Stomach (tissue), 9 donors: ENCODE data around the gene TMEM207. TPM values are rescaled to one million over a fixed set of nuclear protein-coding genes. Genes with fewer than 3 reads are reported as not detected.

Experiments used
- DNase-seq, 2 donors: peaks; one replicate each; pipeline versions ENCODE4 v3.0.0 to v3.0.0-alpha.2; 2013 to 2019
- H3K27ac ChIP-seq, 5 donors: fragments of 200-600 bp in 4 of 5; sonication (generic) in 4 of 5; one replicate each; pipeline ENCODE4 v1.5.1; 2013 to 2019; ENCODE audit warnings: mild to moderate bottlenecking in 1 of 5, moderate library complexity in 1 of 5
- H3K27me3 ChIP-seq, 3 donors: fragments of 200-600 bp; sonication (generic); one replicate each; pipeline ENCODE4 v1.5.1; 2017 to 2019; ENCODE audit warnings: mixed run types in 1 of 3
- H3K36me3 ChIP-seq, 4 donors: fragments of 200-600 bp; sonication (generic); 1 replicate in 3 of 4; 2 replicates in 1 of 4; pipeline ENCODE4 v1.5.1; 2016 to 2019
- H3K4me1 ChIP-seq, 4 donors: fragments of 200-600 bp; sonication (generic); one replicate each; pipeline ENCODE4 v1.5.1; 2016 to 2019
- H3K4me3 ChIP-seq, 4 donors: fragments of 200-600 bp; sonication (generic) in 3 of 4; one replicate each; pipeline ENCODE4 v1.5.1; 2016 to 2019; ENCODE audit warnings: mild to moderate bottlenecking in 1 of 4
- H3K9me3 ChIP-seq, 4 donors: fragments of 200-600 bp; sonication (generic); one replicate each; pipeline ENCODE4 v1.5.1; 2016 to 2019
- CTCF ChIP-seq, 7 experiments: fragments of 450-650 bp in 4 of 7; fragments of 200-600 bp in 3 of 7; sonication (generic) in 3 of 7; IDR thresholded peaks; one replicate each; pipeline ENCODE4 v1.5.1; 2016 to 2019; ENCODE audit warnings: antibody characterized with exemption in 7 of 7, control low read depth in 2 of 7, mild to moderate bottlenecking in 1 of 7
- EP300 ChIP-seq: sonication (generic); formaldehyde crosslinking; IDR thresholded peaks from one replicate; pipeline ENCODE4 v1.6.1; 2017; ENCODE audit warnings: antibody characterized with exemption
- POLR2A ChIP-seq, 4 donors: fragments of 450-650 bp; IDR thresholded peaks; one replicate each; pipeline ENCODE4 v1.6.1; 2016; ENCODE audit warnings: antibody characterized with exemption in 4 of 4, control low read depth in 2 of 4, mild to moderate bottlenecking in 1 of 4, moderate library complexity in 1 of 4
- POLR2AphosphoS5 ChIP-seq, 3 donors: sonication (generic); formaldehyde crosslinking; IDR thresholded peaks; one replicate each; pipeline ENCODE4 v1.6.1; 2016; ENCODE audit warnings: antibody characterized with exemption in 3 of 3
- WGBS, 5 donors: extraction: QIAGEN DNeasy Blood & Tissue Kit in 3 of 5; methylation state at CpG; one replicate each; pipeline versions ENCODE4 v1.1.5 to v1.1.7; 2013 to 2018; 5-methylcytosine and 5-hydroxymethylcytosine counted together
- intact Hi-C: fragments of 100-400 bp; cut with DNase I; formaldehyde crosslinking; loops from one replicate; pipeline ENCODE4 v1.15.1; 2023; ENCODE audit warnings: low total_unique reads
- polyA plus RNA-seq, 3 donors: library from polyadenylated mRNA; stranded (reverse); fragments of 200-250 nt; gene quantifications; one replicate each; pipeline ENCODE4 v1.2.3, GENCODE V29; 2013
- total RNA-seq, 5 donors: library from RNA; depleted of rRNA; stranded (reverse); fragments of >200 nt; gene quantifications; one replicate each; pipeline versions ENCODE4 v1.1.0 to v1.2.3, GENCODE V29; 2014 to 2016
- donor health status: healthy with polysubstance abuse.
- donor health status: Bipolar disorder and iron deficiency.
- donor health status: healthy.

Gene TMEM207
- total and polyA plus RNA-seq, 8 donors: not detected

GRCh38 chr3:190435618-190436017 is 14.1 kb downstream of the TMEM207 start:
- H3K9me3 ChIP-seq: no peaks in the 10 kb centered on the region
- 55 to 66% (median 64%) methylated on average over 3 of the region's 3 CpGs for WGBS, 5 donors
- intact Hi-C loops: no loop called here
- H3K27me3 ChIP-seq: no peaks in the 10 kb centered on the region
- no peak for TF ChIP-seq POLR2AphosphoS5 (IDR thresholded peaks at IDR 0.05)
- no peak for TF ChIP-seq POLR2A (IDR thresholded peaks at IDR 0.05)
- no peak for TF ChIP-seq CTCF (IDR thresholded peaks at IDR 0.05)
- no peak for TF ChIP-seq EP300
- H3K36me3 ChIP-seq: no peaks in the 10 kb centered on the region
- H3K27ac ChIP-seq: no peak overlapping the region
- DNase-seq: no peak
- no peaks in the 10 kb centered on the region for H3K4me1 ChIP-seq
- no peak overlapping the region for H3K4me3 ChIP-seq

DNA sequence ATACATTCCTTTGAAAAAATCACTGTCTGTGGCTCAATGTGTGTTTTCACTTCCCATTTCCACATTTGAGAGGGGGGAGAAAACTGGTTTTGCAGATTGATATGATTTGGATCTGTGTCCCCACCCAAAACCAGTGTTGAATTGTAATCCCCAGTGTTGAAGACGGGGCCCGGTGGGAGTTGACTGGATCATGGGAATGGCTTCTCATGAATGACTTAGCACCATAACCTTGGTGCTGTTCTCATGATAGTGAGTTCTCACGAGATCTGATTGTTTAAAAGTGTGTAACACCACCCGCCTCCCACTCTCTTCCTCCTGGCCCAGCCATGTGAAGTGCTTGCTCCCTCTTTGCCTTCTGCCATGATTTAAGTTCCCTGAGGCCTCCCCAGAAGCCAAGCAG is 16.1 kb downstream of the TMEM207 start:
- Histone ChIP-seq H3K9me3 (no peaks in the 10 kb centered on the region), H3K36me3 (no peaks in the 10 kb centered on the region), H3K27me3 (no peaks in the 10 kb centered on the region), H3K4me1 (no peaks in the 10 kb centered on the region), H3K4me3 (no peak overlapping the region), H3K27ac (no peak overlapping the region)
- 82 to 93% (median 88%) methylated on average over 4 of the region's 4 CpGs for WGBS, 5 donors
- no peak for DNase-seq
- TF ChIP-seq POLR2AphosphoS5 (IDR thresholded peaks at IDR 0.05) (no peak), POLR2A (IDR thresholded peaks at IDR 0.05) (no peak), EP300 (no peak), CTCF (IDR thresholded peaks at IDR 0.05) (no peak)
- intact Hi-C loops: no loop called here

- TF ChIP-seq EP300 (no peak), CTCF (IDR thresholded peaks at IDR 0.05) (no peak), POLR2A (IDR thresholded peaks at IDR 0.05) (no peak), POLR2AphosphoS5 (IDR thresholded peaks at IDR 0.05) (no peak)
- intact Hi-C loops: no loop called here
- Histone ChIP-seq H3K27me3 (no peaks in the 10 kb centered on the region), H3K9me3 (no peaks in the 10 kb centered on the region), H3K27ac (no peak overlapping the region), H3K36me3 (no peaks in the 10 kb centered on the region), H3K4me1 (no peaks in the 10 kb centered on the region), H3K4me3 (no peak overlapping the region)
- DNase-seq: no peak
Measured at GRCh38 chr3:190432216-190432615, 17.5 kb downstream of the TMEM207 start.

DNA sequence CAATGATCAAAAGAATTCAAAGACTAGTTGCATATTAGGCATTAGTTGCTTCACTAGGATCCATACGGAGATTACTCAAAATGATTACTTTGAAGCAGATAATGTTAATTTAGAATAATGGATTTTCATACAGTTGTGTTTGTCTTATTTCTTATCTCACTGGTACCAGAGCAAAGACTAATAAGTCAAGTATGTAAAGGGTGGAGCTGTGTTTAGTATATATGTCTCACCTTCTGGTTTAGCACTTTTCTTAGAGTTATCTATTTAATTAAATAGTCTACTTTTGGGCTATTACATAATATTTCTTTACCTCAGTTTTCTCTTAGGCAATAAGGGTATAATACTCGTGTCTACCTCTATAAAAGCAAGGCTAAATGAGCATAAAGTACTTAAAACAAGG is 18.8 kb downstream of the TMEM207 start:
- Histone ChIP-seq H3K36me3 (no peaks in the 10 kb centered on the region), H3K4me3 (no peak overlapping the region), H3K27ac (no peak overlapping the region), H3K27me3 (no peaks in the 10 kb centered on the region), H3K4me1 (no peaks in the 10 kb centered on the region), H3K9me3 (no peaks in the 10 kb centered on the region)
- WGBS, 5 donors: 29 to 68% (median 47%) methylated on average over 2 of the region's 2 CpGs
- intact Hi-C loops: no loop called here
- TF ChIP-seq POLR2A (IDR thresholded peaks at IDR 0.05) (no peak), EP300 (no peak), CTCF (IDR thresholded peaks at IDR 0.05) (no peak), POLR2AphosphoS5 (IDR thresholded peaks at IDR 0.05) (no peak)
- no peak for DNase-seq

GRCh38 chr3:190429681-190430080 is 20.0 kb downstream of the TMEM207 start:
- H3K27ac ChIP-seq: no peak overlapping the region
- 83 to 97% (median 92%) methylated on average over 2 of the region's 2 CpGs for WGBS, 5 donors
- intact Hi-C loops: no loop called here
- DNase-seq: no peak
- no peaks in the 10 kb centered on the region for H3K36me3 ChIP-seq
- no peak overlapping the region for H3K4me3 ChIP-seq
- no peaks in the 10 kb centered on the region for H3K27me3 ChIP-seq
- TF ChIP-seq POLR2A (IDR thresholded peaks at IDR 0.05) (no peak), EP300 (no peak), CTCF (IDR thresholded peaks at IDR 0.05) (no peak), POLR2AphosphoS5 (IDR thresholded peaks at IDR 0.05) (no peak)
- H3K4me1 ChIP-seq: peaks cover 0 to under 1% (median 0%) of the 10 kb centered on the region in 4 donors
- no peaks in the 10 kb centered on the region for H3K9me3 ChIP-seq
